ENCODE results near the gene PCLO.
"Not testable (repeated sequence)": the region's sequence is repeated elsewhere in the genome, so short reads cannot be mapped to it uniquely, and the experiment has no call there.

Gene PCLO

DNA sequence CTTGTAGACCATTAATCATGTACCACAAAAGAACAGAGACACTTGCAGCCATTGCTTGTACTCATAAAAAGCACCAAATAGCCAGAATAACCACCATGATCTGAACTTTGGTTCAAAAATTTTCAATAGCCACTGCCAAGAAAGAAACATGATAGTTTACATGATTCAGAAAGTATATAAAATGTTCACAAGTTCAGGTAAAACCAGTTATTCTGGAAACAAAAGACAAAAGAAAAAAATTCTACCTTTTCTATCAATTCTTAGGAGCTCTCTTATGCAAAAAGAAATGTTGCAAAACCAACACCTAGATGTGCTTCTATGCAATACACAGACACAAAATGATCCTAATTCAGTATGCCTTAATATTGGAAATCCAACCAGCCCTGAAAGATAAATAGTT, 108.7 kb downstream of the PCLO start:
- DNase-seq (ENCODE audit: low read depth in 3 of 3, low spot score in 1 of 3): no peak

DNA sequence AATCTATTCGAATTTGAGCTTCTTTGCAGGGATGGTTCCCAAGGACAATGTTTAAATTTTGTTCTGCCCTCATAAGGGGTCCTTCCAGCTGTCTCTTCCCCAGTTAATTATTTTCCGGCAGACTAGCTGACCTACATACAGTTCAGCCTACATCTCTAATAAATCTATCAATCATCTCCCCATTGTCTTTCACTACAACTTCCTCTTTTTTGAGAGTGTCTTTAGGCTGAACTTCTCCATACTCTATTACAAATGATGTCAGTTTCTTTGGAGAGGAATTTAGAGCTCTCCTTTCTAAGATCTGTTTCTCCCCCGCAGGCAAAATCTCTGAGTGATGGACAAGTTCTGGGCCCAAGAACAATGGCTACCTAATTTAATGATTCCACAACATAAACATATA, 122.2 kb downstream of the PCLO start:
- DNase-seq (ENCODE audit: low read depth in 3 of 3, low spot score in 1 of 3): no peak

DNA sequence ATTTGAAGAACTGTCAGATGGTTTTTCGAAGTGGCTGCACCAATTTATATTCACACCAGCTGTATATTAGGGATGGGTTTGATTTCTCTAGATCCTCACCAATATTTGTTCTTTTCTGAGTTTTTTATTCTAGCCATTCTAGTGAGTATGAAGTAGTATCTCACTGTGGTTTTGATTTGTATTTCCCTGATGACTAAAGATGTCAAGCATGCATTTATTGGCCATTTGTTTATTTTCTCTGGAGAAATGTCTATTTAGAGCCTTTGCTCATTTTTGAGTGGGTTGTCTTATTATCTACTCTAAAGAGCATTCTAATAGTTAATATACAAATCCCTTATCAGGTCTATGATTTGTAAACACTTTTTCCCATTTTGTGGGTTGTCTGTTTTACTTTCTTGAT, 123.9 kb downstream of the PCLO start:
- DNase-seq (ENCODE audit: low read depth in 3 of 3, low spot score in 1 of 3): no peak

DNA sequence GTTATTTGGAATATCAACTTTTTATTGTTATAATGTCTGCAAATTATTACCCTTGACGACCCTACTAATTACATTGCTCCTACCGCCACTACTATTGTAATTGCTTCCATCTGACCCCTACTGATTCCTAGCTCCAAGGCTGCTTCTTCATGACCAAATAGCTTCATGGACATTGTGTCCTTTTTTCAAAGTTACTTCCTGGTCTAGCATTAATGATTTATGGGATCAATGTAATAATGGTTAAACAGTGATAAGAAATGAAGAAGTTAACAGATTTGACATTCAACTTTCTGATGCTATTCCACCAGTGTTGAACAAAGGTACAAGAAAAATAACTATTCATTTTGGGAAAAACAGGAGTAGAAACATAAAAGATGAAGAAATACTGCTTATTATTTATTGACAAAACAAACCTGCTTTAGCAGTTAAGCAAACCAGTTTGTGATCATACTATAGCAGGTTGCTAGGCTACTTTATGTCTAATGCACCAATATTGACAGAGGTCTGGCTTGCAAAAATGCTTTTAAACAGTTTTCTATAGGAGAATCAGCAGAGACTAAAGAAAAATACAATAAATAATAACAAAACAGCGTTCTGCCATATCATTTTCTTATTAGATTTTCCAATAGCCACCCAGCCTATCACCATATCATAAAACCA, 125.8 kb downstream of the PCLO start:
- DNase-seq (ENCODE audit: low read depth in 3 of 3, low spot score in 1 of 3): no peak

DNA sequence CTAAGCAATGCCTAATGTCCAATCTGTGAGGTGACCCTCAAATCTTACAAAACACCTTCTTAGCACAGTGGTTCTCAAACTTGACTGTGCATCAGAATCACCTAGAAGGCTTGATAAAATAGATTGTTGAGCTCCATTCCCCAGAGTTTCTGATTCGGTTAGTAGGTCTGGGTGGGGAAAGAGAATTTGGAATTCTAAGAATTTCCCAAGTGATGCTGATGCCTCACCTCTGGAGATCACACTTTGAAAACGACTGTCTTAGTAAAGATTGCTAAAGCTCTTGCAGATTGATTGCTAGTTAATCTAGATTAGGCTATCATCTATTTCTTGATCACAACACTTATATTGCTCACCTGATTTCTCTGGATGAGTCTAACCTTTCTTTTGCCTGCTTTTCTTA, 126.6 kb downstream of the PCLO start:
- DNase-seq (ENCODE audit: low read depth in 3 of 3, low spot score in 1 of 3): no peak

DNA sequence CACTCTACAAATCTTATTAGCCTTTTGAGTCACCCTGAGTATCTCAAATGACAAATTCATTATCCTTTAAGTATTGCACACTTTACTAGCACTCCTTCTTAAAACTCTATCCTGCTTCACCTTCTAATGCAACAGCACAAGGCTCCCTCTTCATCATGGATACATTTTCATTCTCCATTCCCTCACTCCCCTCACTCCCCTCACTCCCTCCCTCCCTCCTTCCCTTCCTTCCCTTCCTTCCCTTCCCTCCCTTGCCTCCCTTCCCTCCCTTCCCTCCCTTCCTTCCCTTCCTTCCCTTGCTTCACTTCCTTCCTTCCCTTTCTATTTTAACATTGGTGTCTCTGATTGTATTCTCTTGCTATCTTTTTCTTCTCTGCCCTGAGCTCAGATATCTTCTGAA, 130.5 kb downstream of the PCLO start:
- no peak for DNase-seq (ENCODE audit: low read depth in 3 of 3, low spot score in 1 of 3)

DNA sequence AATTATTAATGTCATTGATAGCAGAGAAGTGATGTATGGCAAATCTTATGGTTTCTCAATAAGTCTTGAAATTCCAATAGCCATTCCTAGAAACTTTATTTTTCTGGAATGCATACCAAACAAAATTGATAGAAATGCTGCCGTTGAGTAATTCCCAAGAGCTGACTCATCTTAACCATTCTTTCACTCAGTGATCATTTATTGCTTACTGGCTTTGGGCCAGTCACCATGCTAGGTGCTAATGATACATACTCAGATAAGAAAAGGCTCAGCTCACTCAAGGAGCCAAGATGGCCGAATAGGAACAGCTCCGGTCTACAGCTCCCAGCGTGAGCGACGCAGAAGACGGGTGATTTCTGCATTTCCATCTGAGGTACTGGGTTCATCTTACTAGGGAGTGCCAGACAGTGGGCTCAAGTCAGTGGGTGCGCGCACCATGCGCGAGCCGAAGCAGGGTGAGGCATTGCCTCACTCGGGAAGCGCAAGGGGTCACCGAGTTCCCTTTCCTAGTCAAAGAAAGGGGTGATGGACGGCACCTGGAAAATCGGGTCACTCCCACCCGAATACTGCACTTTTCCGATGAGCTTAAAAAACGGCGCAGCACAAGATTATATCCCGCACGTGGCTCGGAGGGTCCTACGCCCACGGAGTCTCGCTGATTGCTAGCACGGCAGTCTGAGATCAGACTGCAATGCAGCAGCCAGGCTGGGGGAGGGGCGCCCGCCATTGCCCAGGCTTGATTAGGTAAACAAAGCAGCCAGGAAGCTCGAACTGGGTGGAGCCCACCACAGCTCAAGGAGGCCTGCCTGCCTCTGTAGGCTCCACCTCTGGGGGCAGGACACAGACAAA, 138.6 kb downstream of the PCLO start:
- not testable (repeated sequence) for DNase-seq (ENCODE audit: low read depth in 3 of 3, low spot score in 1 of 3)

DNA sequence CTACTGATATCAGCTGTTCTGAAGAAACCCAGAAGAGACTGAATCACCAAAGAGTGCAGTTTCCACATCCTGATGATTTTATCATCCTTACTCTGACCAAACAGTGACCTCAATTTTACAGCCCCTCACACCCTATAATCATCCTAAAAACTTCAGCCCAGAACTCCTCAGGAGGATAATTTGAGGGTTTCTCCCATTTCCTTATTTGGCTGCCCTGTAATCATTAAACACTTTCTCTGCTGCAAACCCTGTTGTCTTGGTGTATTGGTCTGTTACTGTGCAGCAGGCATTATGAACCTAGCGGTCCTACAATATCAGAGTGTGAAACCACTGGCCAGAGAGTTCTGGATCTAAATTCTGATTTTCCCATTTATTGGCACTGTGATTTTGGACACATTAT, 141.7 kb downstream of the PCLO start:
- DNase-seq (ENCODE audit: low read depth in 3 of 3, low spot score in 1 of 3): no peak

DNA sequence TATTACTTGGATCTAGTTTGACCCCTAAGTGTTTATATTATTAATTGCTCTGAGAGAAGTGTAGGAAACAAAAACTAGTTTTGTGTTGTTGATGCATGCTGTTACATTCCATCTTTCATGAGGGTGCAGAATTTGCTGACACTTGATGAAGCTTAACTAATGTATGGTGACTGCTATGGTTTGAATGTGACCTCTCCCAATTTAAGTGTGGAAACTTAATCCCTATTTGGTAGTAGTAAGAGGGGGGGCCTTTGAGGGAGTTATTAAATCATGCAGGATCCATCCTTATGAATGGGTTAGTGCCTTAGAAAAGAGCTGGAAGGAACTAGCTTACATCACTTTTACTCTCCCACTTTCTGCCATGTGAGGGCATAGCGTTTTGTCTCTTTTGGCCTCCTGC, 142.5 kb downstream of the PCLO start:
- DNase-seq (ENCODE audit: low read depth in 3 of 3, low spot score in 1 of 3): no peak

DNA sequence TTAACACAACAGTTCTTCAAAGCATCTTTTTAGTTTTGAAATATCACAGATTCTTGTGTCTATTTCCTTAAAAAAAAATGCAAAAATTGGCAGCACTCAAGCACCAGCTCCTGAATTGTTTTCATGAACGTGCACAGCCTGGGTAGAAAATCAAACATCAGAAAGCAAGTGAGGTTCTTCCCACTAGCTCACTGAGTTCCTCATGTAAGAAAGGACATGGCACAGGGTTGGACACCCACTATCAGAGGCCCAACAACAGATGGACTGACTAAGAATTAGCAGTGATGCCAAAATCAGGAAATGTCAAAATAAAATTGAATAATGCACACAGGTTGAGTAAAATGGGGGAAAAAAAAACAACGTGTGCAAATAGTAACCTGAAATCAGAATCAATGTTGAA, 146.8 kb downstream of the PCLO start:
- DNase-seq (ENCODE audit: low read depth in 3 of 3, low spot score in 1 of 3): no peak

DNA sequence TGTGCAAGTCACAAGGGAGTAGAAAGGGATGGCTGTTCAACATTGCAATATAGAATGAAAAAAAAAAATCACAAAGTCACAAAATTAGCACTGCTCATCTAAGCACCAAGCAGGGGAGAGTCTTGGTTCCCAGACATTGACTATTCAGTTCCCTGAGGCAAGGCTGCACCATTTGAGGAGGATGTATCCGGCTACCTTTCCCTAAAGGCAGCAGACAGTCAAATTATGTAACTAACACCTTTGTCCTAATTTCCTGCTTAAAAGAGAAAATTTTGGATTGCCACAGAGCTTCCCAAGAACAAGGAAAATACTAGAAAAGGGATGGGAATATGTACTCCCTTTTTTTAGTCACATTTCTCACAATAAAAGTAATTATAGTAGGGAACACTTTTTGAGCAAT, 148.1 kb downstream of the PCLO start:
- DNase-seq (ENCODE audit: low read depth in 3 of 3, low spot score in 1 of 3): no peak

DNA sequence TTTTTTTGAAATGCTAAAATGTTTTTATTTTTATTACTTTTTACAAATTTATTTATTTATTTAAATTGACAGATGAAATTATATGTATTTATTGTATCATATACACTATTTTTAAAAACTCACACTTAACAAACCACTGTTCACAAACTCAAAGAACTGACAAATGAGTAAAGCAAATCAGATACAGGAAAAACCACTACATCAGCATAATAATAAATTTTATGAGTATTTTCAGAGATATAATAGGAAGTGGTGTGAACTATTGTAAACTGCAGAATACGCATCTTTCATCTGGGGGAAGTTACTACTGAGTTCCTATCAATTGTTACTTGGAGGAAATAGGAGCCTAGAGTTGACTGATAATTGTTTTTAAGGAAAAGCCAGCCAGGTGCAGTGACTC, 150.7 kb downstream of the PCLO start:
- DNase-seq (ENCODE audit: low read depth in 3 of 3, low spot score in 1 of 3): no peak

DNA sequence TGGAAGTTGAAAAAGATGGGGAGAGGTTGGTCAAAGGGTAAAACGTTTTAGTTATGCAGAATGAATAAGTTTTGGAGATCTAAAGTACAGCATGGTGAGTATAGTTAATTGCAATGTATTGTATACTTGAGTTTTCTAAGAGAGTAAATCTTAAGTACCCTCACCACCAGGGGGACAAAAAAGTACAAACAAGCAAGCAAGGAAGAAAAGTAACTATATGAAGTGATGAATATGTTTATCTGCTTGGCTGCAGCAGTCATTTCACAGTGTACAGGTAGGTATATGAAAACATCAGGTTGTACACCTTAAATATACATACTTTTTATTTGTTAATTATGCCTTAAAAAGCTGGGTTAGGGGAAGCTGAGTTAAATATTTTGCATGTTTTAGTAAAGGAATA, 157.3 kb downstream of the PCLO start:
- DNase-seq (ENCODE audit: low read depth in 3 of 3, low spot score in 1 of 3): no peak

DNA sequence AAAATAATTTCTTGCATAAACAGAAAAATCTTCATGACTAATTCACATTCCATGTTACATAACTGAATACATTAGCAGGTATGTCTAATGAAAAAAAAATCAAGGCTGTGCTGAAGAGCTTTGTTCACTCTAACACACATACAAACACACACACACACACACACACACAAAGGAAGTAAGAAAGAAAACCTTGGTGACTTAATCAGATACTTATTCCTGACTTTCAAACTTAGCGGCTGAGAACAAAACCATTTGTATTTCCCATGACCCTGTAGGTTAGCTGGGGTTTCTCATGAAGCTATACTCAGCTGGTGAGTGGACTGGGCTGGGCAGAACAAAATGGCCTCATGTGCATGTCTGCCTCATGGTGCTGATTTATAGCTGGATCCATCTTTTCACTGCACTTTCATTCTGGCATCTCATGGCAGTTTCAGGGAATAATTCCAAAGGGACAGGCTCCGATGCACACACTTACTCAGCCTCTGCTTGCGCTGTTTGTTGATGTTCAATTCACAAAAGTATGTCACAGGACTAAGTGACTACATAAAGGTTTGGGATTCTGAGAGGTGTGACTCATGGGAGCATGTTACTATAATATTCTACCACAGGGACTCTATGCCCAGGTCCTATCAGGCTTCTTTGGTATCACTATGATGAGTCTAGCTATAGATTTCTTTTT, 161.2 kb downstream of the PCLO start:
- no peak for DNase-seq (ENCODE audit: low read depth in 3 of 3, low spot score in 1 of 3)

DNA sequence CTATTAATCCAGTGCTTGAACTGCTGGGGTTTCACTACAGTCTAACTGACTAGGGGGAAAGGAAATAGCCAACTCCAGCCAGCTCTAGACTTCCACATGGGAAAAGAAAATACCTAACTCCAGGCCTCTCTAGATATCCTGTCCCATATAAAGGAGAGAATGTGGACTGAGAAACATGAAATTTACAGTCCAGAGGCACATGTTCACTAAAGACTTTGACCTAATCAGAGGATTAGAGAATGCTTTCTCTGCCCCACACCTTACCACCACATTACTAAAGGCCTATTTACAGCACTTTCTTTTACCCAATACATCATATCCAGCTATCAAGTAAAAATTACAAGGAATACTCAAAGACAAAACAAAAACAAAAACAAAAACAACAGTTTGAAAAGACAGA, 164.2 kb downstream of the PCLO start:
- no peak for DNase-seq (ENCODE audit: low read depth in 3 of 3, low spot score in 1 of 3)

DNA sequence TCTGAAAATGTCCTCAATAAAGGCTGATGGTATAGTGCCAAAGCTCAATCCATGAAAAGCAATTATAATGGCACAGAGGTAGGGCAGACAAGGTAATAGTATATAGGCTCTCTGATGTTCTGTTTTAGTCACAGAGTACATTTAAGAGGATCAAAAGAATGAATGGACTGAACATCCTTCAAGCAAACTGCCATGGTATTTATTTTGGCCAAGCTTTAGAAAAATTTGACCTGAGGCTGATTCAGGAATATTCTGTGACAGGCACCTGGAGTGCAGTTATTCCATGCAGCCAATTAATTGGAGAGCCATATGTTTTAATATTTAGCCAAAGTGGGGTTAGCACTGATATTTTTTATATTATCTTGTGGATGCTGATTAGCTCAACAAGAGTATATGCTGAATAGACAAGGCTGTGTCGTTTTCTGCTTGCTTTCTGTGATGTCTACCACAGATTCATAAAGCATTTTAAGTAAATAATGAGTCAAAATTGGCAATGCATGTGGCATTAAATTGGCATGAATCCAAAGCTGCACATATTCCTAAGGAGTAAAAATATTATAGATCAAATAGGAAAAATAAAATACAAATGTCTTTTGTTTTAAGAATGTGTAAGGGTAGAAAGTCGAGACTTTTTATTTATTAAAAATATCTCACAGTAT, 177.4 kb downstream of the PCLO start:
- no peak for DNase-seq (ENCODE audit: low read depth in 3 of 3, low spot score in 1 of 3)

DNA sequence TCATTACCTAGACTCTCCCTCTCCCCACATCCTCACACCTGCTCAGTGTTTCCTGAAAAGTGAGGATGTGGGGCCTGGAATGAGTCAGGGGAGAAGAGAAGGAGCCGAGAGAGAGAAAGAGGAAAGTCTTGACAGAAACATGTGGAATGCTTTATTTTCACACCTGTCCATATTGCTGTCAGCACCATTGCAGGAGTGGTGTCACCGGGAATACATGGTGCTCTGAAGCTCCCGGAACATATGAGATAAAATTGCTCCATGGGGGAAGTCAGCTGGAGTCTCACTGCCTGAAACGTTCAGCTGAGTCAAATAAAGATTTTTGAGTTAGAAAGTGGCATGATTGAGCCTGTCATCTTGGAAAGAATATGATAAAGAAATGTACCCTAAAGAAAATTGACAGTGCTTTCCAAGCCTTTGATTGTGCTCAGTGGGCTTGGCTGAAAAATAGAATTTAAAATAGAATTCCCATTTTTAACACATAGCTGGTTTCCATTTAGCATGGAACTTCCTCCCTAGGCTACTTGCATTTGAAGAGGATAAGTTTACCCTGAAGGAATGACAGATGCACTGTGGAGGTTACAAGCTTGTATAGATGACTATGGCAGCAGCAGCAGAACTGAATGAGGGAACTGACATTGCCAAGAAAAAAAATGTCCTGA, 182.4 kb downstream of the PCLO start:
- DNase-seq (ENCODE audit: low read depth in 3 of 3, low spot score in 1 of 3): no peak

DNA sequence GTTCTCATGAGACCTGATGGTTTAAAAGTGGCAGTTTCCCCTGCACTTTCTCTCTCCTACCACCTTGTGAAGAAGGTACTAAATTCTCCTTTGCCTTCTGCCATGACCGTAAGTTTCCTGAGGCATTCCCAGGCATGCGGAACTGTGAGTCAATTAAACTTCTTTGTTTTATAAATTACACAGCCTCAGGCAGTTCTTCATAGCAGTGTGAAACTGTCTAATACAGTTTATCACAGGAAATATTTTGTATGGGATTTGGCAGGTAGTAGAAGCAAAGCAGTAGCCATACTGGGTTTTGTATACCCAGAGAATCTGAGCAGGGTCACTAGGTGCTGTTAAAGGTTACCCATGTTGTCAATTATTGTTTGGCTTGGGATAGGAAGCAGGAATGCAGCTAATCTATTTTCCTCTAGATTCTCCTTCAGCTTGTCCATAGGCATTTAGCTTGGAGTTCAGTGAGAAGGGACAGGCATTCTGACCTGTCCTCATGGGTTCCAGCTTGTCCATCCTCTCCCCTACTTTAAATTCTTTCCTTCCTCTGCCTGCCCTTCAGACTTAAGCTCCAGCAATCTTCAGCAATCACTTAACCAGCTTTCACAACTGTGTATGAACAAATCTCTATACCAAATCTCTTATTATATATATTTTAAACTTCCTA, 186.7 kb downstream of the PCLO start:
- DNase-seq (ENCODE audit: low read depth in 3 of 3, low spot score in 1 of 3): no peak

DNA sequence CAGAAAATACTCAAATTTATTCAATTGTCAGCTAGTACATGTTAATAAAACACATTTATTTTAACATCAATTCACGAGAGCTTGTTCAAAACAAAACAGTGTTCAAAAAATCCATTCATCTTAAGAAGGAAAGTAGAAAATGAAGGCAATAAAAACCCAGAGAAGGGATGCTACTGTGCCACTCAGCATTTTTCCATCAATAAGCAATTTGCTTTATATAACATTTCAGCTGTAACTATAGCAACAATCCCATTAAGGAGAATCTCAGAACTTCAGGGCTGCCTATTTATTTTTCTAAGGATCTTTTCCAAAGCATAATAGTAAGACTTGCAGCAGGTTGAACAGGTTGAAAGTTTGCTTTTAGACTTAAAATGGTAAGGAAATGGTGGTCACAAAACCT, 190.5 kb downstream of the PCLO start:
- no peak for DNase-seq (ENCODE audit: low read depth in 3 of 3, low spot score in 1 of 3)

DNA sequence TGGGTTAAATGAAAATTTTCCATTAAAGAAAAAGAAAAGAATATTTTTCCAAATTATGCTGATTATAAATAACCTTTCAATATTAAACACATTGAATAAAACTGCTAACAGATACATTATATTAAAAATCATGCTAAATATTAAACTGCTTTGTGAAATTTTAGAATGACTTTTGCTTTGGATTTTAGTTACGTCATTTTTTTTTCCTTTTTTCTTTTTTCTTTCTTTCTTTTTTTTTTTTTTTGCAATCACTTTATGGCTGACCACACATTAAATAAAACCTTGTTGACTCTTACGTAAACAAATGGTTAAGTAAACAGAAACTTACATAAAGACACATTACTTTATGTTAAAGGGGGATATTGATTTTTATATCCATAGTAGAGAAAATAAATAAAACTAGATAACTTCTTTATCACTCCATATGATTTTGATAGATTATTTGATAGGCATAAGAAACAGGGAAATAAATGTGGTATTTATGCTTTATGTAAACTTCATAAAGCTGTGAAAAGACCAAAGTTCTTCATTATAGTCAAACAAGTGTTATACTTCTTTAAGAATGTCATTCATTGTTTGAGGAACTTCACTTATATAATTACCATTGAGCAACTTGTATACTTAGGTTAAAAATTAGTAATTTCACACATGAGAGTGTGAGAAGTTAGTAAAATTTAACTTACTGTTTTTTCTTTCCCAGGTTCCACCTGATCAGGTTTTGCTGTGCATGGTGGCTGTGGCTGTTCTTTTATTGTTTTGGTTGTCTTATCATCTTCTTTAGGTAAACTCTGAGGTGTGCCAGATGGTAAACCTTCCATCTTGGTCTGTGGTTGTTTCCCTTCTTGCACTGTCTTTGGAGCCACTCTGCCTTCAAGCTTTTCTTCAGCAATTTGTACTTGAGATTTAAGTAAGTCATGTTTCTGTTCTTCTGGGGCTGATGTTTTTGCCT, 197.3 kb downstream of the PCLO start:
- no peak for DNase-seq (ENCODE audit: low read depth in 3 of 3, low spot score in 1 of 3)

Data from stimulated activated CD4-positive, alpha-beta T cell treated with anti-CD3 and anti-CD28 coated beads, TNF-alpha, amount 100 ng/mL, for 1 hour (primary cell).